HT1080 (cell line): ENCODE measurements around the gene SYNPO. TPM values are rescaled to one million over a fixed set of nuclear protein-coding genes. Genes with fewer than 3 reads are reported as not detected.

Experiments used
- DNase-seq: peaks from one replicate; pipeline ENCODE4 v3.0.0-alpha.2; 2015; ENCODE audit warnings: low read depth
- total RNA-seq: library from RNA; depleted of rRNA; stranded (reverse); fragments of >200 nt; shearing (Covaris generic); gene quantifications from 2 replicates; pipeline ENCODE4 v1.2.3, GENCODE V29; 2014

Gene SYNPO
- total RNA-seq, 1 experiment from 2014 or later, result 6.8 TPM

- DNase-seq, result no peak
Observed at GRCh38 chr5:150607991-150608390, 32.5 kb upstream of the SYNPO start.

GRCh38 chr5:150608991-150609390 lies 31.5 kb upstream of the SYNPO start:
- no peak for DNase-seq

- no peak for DNase-seq
Observed at GRCh38 chr5:150609843-150610584, 30.4 kb upstream of the SYNPO start.

GRCh38 chr5:150611026-150611425 lies 29.4 kb upstream of the SYNPO start:
- DNase-seq, result no peak

GRCh38 chr5:150612405-150612804 lies 28.1 kb upstream of the SYNPO start:
- DNase-seq, result no peak

GRCh38 chr5:150612905-150613670 lies 27.4 kb upstream of the SYNPO start:
- DNase-seq, result no peak

- no peak for DNase-seq
Observed at GRCh38 chr5:150613991-150614660, 26.3 kb upstream of the SYNPO start.

- no peak for DNase-seq
Observed at GRCh38 chr5:150614661-150615060, 25.8 kb upstream of the SYNPO start.

- no peak for DNase-seq
Observed at GRCh38 chr5:150615141-150615699, 25.2 kb upstream of the SYNPO start.

GRCh38 chr5:150616024-150616470 lies 24.4 kb upstream of the SYNPO start:
- no peak for DNase-seq

- no peak for DNase-seq
Observed at GRCh38 chr5:150616506-150616905, 24.0 kb upstream of the SYNPO start.

- DNase-seq, result no peak
Observed at GRCh38 chr5:150618163-150618562, 22.3 kb upstream of the SYNPO start.

- no peak for DNase-seq
Observed at GRCh38 chr5:150618588-150619281, 21.7 kb upstream of the SYNPO start.

GRCh38 chr5:150619359-150620230 lies 20.9 kb upstream of the SYNPO start:
- DNase-seq, result no peak

- no peak for DNase-seq
Observed at GRCh38 chr5:150621301-150621700, 19.2 kb upstream of the SYNPO start.

GRCh38 chr5:150622157-150622556 lies 18.3 kb upstream of the SYNPO start:
- DNase-seq, result no peak

GRCh38 chr5:150623152-150623877 lies 17.1 kb upstream of the SYNPO start:
- no peak for DNase-seq

- DNase-seq, result no peak
Observed at GRCh38 chr5:150623878-150624216, 16.6 kb upstream of the SYNPO start.

- DNase-seq, result no peak
Observed at GRCh38 chr5:150624334-150625163, 15.9 kb upstream of the SYNPO start.
